NCI-H460 (cell line): ENCODE data around the gene ZSCAN25. TPM values are rescaled to one million over a fixed set of nuclear protein-coding genes. Genes with fewer than 3 reads are reported as not detected.
"Not testable (repeated sequence)": the region's sequence is repeated elsewhere in the genome, so short reads cannot be mapped to it uniquely, and the experiment has no call there.

ENCODE experiments used
- DNase-seq: peaks from one replicate; pipeline ENCODE4 v3.0.0-alpha.2; 2016; ENCODE audit warnings: low read depth; ENCODE audit errors: extremely low read depth
- polyA plus RNA-seq: library from polyadenylated mRNA; depleted of rRNA; stranded (reverse); fragments of >200 nt; gene quantifications from 2 replicates; pipeline ENCODE4 v1.2.3, GENCODE V29; 2014; cell fraction: nucleus; rRNA removed
- total RNA-seq: library from RNA; depleted of rRNA; stranded (reverse); fragments of >200 nt; shearing (Covaris generic); gene quantifications from 2 replicates; pipeline ENCODE4 v1.2.3, GENCODE V29; 2014; rRNA removed

Gene ZSCAN25
- total RNA-seq, result 9.4 and 12.5 TPM in 2 replicates
- 8.9 and 16.8 TPM in 2 replicates for polyA plus RNA-seq

- peak; percentile 92 for DNase-seq
Measured at GRCh38 chr7:99616359-99617191, at the start of gene ZSCAN25. Gene ZSCAN25, plus strand, starts transcription at chr7:99616946. Its CDS starts 2,661 bp downstream, at chr7:99619607.

GRCh38 chr7:99568770-99569169, 48.0 kb upstream of the ZSCAN25 start:
- not testable (repeated sequence) for DNase-seq

- DNase-seq, result no peak
Measured at GRCh38 chr7:99571768-99572167, 45.0 kb upstream of the ZSCAN25 start.

GRCh38 chr7:99573257-99573656, 43.5 kb upstream of the ZSCAN25 start:
- no peak for DNase-seq

GRCh38 chr7:99576251-99576650, 40.5 kb upstream of the ZSCAN25 start:
- no peak for DNase-seq

GRCh38 chr7:99579281-99579955, 37.3 kb upstream of the ZSCAN25 start:
- no peak for DNase-seq

GRCh38 chr7:99579956-99580777, 36.6 kb upstream of the ZSCAN25 start:
- DNase-seq, result no peak

- DNase-seq, result not testable (repeated sequence)
Measured at GRCh38 chr7:99580778-99581332, 35.9 kb upstream of the ZSCAN25 start.

GRCh38 chr7:99588868-99589267, 27.9 kb upstream of the ZSCAN25 start:
- no peak for DNase-seq

GRCh38 chr7:99594948-99595745, 21.6 kb upstream of the ZSCAN25 start:
- DNase-seq, result no peak

- no peak for DNase-seq
Measured at GRCh38 chr7:99596408-99596955, 20.3 kb upstream of the ZSCAN25 start.

- DNase-seq, result no peak
Measured at GRCh38 chr7:99597762-99598501, 18.8 kb upstream of the ZSCAN25 start, which contains the start of gene TMEM225B. Gene TMEM225B, plus strand, starts transcription at chr7:99598267. Its CDS starts 6,122 bp downstream, at chr7:99604389.

- no peak for DNase-seq
Measured at GRCh38 chr7:99599836-99600235, 16.9 kb upstream of the ZSCAN25 start.

GRCh38 chr7:99601656-99602310, 15.0 kb upstream of the ZSCAN25 start:
- DNase-seq, result no peak

GRCh38 chr7:99605527-99605926, 11.2 kb upstream of the ZSCAN25 start:
- DNase-seq, result no peak

- no peak for DNase-seq
Measured at GRCh38 chr7:99606531-99606930, 10.2 kb upstream of the ZSCAN25 start.

GRCh38 chr7:99607548-99607947, 9.2 kb upstream of the ZSCAN25 start:
- DNase-seq, result no peak

GRCh38 chr7:99614495-99614894, 2.3 kb upstream of the ZSCAN25 start:
- DNase-seq, result no peak
